H1 (cell line): Measurements from ENCODE around the gene GRIFIN. TPM values are rescaled to one million over a fixed set of nuclear protein-coding genes. Genes with fewer than 3 reads are reported as not detected.

Experiments used
- CHD1 ChIP-seq: IDR thresholded peaks from 2 replicates; pipeline ENCODE4 v1.6.1; 2012; ENCODE audit warnings: low read depth, low read length, improper control_type of control experiment
- KDM4A ChIP-seq: IDR thresholded peaks from one replicate; pipeline ENCODE4 v1.7.1; 2012; ENCODE audit warnings: low read depth, mild to moderate bottlenecking, moderate library complexity, low read length, inconsistent platforms; ENCODE audit not compliant: severe bottlenecking
- RBBP5 ChIP-seq: IDR thresholded peaks from 2 replicates; pipeline ENCODE4 v1.7.1; 2012; ENCODE audit warnings: low read depth, mild to moderate bottlenecking, inconsistent platforms, low read length, moderate library complexity, borderline replicate concordance
- RFX5 ChIP-seq: IDR thresholded peaks from 2 replicates; pipeline ENCODE4 v1.6.1; 2011; ENCODE audit warnings: low read depth, low read length, improper control_type of control experiment, borderline replicate concordance
- TCF12 ChIP-seq: IDR thresholded peaks from 2 replicates; pipeline ENCODE4 v1.6.1; 2011; ENCODE audit warnings: low read depth, mild to moderate bottlenecking, low read length
- polyA plus RNA-seq, 7 experiments: library from polyadenylated mRNA; depleted of rRNA in 3 of 7; stranded (reverse) in 5 of 7; unstranded in 2 of 7; fragments of >200 nt in 5 of 7; fragments of 200-250 nt in 2 of 7; gene quantifications; 1 replicate in 5 of 7; 2 replicates in 1 of 7; 4 replicates in 1 of 7; pipeline versions ENCODE4 v1.2.1 to v1.2.3, GENCODE V29; 2011 to 2013; ENCODE audit warnings: missing spikeins in 2 of 7, mixed read lengths in 2 of 7
- total RNA-seq: library from RNA; stranded (reverse); fragmentation: NEBNext Ultra II Directional; extraction: Animal tissue kit (Norgen Biotek cat#: 25700); gene quantifications from 2 replicates; pipeline ENCODE4 v1.2.1, GENCODE V29; 2021
- TF ChIP-seq, protein P1 (sequence below): IDR thresholded peaks from 2 replicates; pipeline ENCODE4 v1.6.1; 2011; ENCODE audit warnings: low read depth, mild to moderate bottlenecking, low read length; ENCODE audit not compliant: insufficient read depth

The GRIFIN gene
- total and polyA plus RNA-seq, 2 of the 8 experiments (the other 6 are each of a cell fraction or from before 2014, with no cell fraction given) = not detected

DNA sequence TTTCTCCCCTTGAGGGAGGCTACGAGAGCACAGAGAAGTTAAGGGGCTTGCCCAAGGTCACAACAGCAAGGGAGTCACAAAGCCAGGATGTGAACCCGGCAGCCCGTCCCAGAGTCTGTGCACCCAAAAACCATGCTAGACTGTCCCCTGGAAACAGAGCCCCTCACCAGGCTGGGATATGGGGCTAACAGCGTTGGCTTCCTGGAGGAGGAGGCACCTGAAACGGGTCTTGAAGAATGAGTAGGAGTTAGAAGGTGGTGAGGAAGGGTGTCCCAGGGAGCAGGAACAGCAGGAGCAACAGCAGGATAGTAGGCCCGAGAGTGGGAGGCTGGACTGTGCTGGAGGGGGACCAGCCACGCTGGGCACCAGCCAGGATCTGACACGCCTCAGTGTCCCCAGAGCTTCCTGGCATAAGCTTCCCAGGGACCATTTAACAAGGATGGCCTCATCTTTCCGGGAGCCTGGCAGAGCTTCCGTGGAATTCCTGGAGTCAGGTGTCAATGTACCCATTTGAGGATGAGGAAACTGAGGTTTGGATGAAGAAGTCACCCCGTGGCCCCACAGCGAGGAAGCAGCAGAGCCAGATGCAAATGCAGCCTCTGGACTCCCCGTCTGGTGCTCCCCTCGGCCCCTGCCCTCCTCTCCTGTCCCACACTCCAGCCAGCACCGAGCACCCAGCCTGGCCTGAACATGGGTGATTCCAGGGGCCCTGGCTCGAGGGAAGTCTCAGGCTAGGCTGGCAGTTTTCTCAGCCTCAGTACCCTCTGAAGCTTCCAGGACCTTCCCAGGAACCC is 3.3 kb upstream of the GRIFIN start (continued):
- TF ChIP-seq TCF12 (no peak), KDM4A (no peak), RBBP5 (no peak), CHD1 (no peak), RFX5 (no peak)
- TF ChIP-seq, protein P1, sequence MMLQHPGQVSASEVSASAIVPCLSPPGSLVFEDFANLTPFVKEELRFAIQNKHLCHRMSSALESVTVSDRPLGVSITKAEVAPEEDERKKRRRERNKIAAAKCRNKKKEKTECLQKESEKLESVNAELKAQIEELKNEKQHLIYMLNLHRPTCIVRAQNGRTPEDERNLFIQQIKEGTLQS = no peak
